ENCODE measurements around the gene CFAP157. TPM values are rescaled to one million over a fixed set of nuclear protein-coding genes. Genes with fewer than 3 reads are reported as not detected.

The CFAP157 gene
- total RNA-seq, 4 donors from 2014 or later: 0.24 to 1.0 TPM; not detected in 2

DNA sequence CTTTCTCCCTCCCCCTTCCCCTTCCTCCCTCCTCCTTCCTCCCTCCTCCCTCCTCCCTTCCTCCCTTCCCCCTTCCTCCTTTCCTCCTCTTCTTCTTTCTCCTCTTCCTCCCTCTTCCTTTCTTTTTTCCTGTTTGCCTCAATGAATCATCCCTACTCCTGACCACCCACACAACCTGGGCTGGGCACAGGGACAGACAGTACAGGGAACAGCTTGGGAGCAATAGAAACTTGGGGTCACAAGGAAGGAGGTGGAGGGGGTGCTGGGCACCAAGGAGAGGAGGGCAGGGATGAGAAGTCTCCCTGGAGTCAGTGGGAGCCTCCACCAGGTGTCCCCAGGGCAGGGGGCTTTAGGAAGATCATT lies 14.1 kb downstream of the CFAP157 start:
- TF ChIP-seq, protein P1, sequence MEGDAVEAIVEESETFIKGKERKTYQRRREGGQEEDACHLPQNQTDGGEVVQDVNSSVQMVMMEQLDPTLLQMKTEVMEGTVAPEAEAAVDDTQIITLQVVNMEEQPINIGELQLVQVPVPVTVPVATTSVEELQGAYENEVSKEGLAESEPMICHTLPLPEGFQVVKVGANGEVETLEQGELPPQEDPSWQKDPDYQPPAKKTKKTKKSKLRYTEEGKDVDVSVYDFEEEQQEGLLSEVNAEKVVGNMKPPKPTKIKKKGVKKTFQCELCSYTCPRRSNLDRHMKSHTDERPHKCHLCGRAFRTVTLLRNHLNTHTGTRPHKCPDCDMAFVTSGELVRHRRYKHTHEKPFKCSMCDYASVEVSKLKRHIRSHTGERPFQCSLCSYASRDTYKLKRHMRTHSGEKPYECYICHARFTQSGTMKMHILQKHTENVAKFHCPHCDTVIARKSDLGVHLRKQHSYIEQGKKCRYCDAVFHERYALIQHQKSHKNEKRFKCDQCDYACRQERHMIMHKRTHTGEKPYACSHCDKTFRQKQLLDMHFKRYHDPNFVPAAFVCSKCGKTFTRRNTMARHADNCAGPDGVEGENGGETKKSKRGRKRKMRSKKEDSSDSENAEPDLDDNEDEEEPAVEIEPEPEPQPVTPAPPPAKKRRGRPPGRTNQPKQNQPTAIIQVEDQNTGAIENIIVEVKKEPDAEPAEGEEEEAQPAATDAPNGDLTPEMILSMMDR (IDR thresholded peaks at IDR 0.05): no peak
- DNase-seq (ENCODE audit: low spot score): no peak
- ATAC-seq (ENCODE audit: low FRiP score): no peak

DNA sequence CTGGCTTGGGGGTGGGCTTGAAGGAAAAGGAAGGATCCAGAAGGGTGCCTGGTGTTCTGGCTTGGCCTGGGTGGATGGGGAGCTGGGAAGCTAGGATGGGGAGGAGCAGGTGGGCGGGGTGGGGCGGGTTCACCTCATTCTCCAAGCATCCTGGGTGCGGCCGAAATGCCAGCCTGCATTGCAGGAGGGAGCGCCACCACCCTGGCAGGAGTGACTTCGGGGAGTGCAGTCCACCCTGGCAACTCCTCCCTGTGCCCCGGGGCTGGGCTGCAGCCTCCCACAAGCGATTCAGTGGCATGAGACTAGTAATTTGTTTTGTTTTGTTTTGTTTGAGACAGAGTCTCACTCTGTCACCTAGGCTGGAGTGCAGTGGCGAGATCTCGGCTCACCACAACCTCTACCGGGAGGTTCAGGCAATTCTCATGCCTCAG lies 14.6 kb downstream of the CFAP157 start:
- TF ChIP-seq, protein P1 (IDR thresholded peaks at IDR 0.05): no peak
- DNase-seq (ENCODE audit: low spot score) (no peak), ATAC-seq (ENCODE audit: low FRiP score) (no peak)

DNA sequence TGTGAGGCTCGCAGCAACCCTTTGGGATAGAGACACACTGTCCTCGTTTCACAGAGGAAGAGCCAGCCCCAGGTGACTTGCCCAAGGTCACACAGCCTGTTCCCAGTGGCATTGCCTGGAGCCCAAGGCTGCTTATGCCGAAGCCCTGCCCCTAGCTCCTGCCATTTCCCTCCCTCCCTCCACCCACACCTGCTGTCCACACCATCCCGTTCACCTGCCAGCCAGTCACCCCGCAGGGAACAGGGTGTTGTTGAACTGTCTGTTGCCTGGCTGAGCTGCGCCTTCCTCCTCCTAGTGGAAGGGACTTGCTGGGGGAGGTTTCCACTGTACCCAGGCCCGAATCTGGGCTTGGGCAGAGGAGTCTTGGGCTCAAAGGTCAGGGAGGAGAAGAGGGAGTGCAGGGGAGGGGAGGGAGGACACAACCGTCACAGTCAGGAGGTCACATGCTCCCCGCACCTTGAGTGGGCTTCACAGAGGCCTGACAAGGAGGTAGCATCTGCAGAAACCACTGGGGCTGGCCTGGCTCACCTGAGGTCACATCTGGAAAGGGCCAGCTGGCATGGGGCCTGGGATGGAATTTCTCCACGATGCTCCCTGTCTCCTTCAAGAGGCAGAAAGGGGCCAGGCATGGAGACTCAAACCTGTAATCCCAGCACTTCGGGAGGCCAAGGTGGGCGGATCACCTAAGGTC lies 15.4 kb downstream of the CFAP157 start:
- DNase-seq (ENCODE audit: low spot score) (no peak), ATAC-seq (ENCODE audit: low FRiP score) (no peak)
- TF ChIP-seq, protein P1 (IDR thresholded peaks at IDR 0.05): no peak

DNA sequence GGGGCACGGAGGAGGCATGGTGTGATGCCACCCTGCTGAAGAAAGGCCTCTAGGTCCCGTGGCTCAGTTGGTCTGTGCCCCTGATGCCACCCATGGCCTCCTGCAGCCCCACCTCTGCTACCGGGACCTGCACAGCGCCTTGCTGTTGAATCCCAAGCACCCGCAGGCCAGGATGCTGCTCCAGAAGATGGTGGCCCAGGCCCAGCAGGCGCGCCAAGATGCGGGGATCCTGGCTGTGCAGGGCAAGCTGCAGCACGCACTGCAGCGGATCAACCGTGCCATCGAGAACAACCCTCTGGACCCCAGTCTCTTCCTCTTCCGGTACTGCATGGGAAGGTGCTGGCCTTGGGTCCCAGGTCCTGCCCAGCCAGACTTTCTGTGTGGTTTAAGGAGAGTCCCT lies 16.2 kb downstream of the CFAP157 start:
- TF ChIP-seq, protein P1 (IDR thresholded peaks at IDR 0.05): no peak
- DNase-seq (ENCODE audit: low spot score) (no peak), ATAC-seq (ENCODE audit: low FRiP score) (no peak)

DNA sequence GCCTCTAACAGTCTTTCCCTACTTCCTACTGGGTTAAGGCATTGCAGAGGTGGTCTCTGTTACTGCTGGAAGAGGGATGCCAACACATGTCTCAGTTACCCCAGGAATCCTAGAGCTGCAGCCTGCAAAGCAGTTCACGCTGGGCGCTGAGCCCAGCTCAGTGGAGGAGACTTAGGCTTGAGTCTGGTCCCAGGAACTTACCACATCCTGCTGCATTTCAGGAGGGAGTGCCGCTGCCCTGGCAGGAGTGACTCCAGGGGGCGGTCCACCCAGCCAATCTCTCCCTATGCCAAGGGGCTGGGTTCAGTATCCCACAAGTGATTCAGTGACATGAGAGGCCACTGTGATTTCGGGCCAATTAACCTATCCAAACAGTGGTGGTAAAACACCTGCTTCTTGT lies 16.7 kb downstream of the CFAP157 start:
- no peak for DNase-seq (ENCODE audit: low spot score)
- TF ChIP-seq, protein P1 (IDR thresholded peaks at IDR 0.05): no peak
- peak; percentile 50 for ATAC-seq (ENCODE audit: low FRiP score)

DNA sequence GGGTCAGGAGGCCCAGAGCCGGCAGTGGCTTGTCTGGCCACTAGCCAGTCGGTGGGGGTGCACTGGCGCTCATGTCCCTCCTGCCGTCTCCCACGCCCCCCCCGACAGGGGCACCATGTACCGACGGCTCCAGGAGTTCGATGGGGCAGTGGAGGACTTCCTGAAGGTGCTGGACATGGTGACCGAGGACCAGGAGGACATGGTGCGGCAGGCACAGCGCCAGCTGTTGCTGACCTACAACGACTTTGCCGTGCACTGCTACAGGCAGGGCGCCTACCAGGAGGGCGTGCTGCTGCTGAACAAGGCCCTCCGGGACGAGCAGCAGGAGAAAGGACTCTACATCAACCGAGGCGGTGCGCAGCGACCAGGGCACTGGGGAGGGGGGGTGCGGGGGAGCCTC lies 17.2 kb downstream of the CFAP157 start:
- TF ChIP-seq, protein P1 (IDR thresholded peaks at IDR 0.05): no peak
- DNase-seq (ENCODE audit: low spot score) (no peak), ATAC-seq (ENCODE audit: low FRiP score) (peak; percentile 21)

DNA sequence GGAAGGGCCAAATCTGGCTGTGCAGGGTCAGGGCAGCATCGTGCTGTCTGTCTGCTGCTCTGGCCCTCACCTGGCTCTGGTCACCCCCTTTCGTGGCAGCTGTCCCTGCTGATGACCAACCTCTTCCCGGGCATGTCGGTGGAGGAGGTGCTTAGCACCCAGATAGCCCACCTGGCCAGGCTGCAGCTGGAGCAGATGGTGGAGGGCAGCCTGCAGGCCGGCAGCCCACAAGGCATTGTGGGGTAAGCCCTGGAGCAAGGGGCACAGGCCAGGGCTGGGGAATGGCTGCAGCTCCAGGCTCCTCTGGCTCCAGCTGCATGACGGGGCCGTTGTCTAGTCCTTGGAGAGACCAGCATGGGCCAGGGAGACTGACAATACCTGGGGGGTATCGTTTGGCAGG lies 20.1 kb downstream of the CFAP157 start:
- DNase-seq (ENCODE audit: low spot score) (no peak), ATAC-seq (ENCODE audit: low FRiP score) (no peak)
- TF ChIP-seq, protein P1 (IDR thresholded peaks at IDR 0.05): no peak

Measured in omental fat pad (tissue), 4 donors.